Tibial nerve (tissue), 4 donors: Measurements from ENCODE around the gene MYLIP. TPM values are rescaled to one million over a fixed set of nuclear protein-coding genes. Genes with fewer than 3 reads are reported as not detected.

Experiments
- DNase-seq, 2 donors: peaks; one replicate each; pipeline ENCODE4 v3.0.0-alpha.2; 2019; ENCODE audit warnings: low spot score in 2 of 2
- H3K27ac ChIP-seq, 4 donors: fragments of 200-600 bp; sonication (generic) in 3 of 4; one replicate each; pipeline ENCODE4 v1.5.1; 2017 to 2019; ENCODE audit warnings: mild to moderate bottlenecking in 1 of 4
- H3K27me3 ChIP-seq, 2 donors: fragments of 200-600 bp; sonication (generic) in 1 of 2; one replicate each; pipeline versions ENCODE4 v1.5.1 to v1.6.0; 2017 to 2019
- H3K36me3 ChIP-seq, 3 donors: fragments of 200-600 bp; sonication (generic); one replicate each; pipeline ENCODE4 v1.5.1; 2018 to 2019
- H3K4me1 ChIP-seq, 4 donors: fragments of 200-600 bp; sonication (generic) in 3 of 4; one replicate each; pipeline ENCODE4 v1.5.1; 2017 to 2019
- H3K4me3 ChIP-seq, 4 donors: fragments of 200-600 bp; sonication (generic) in 3 of 4; one replicate each; pipeline ENCODE4 v1.5.1; 2017 to 2019; ENCODE audit warnings: mild to moderate bottlenecking in 1 of 4, moderate library complexity in 1 of 4
- H3K9me3 ChIP-seq, 4 donors: fragments of 200-600 bp; sonication (generic) in 3 of 4; one replicate each; pipeline ENCODE4 v1.5.1; 2017 to 2019
- CTCF ChIP-seq, 5 experiments: fragments of 200-600 bp in 3 of 5; fragments of 450-650 bp in 2 of 5; sonication (generic) in 3 of 5; IDR thresholded peaks; one replicate each; pipeline ENCODE4 v1.5.1; 2016 to 2019; ENCODE audit warnings: antibody characterized with exemption in 5 of 5, mild to moderate bottlenecking in 3 of 5, moderate library complexity in 2 of 5
- EP300 ChIP-seq, 2 donors: sonication (generic); formaldehyde crosslinking; IDR thresholded peaks; one replicate each; pipeline ENCODE4 v1.6.1; 2017; ENCODE audit warnings: antibody characterized with exemption in 2 of 2, mild to moderate bottlenecking in 1 of 2
- POLR2A ChIP-seq, 2 donors: fragments of 450-650 bp; IDR thresholded peaks; one replicate each; pipeline ENCODE4 v1.6.1; 2017; ENCODE audit warnings: antibody characterized with exemption in 2 of 2, mild to moderate bottlenecking in 2 of 2, moderate library complexity in 2 of 2
- WGBS, 2 donors: methylation state at CpG; one replicate each; pipeline ENCODE4 v1.1.5; 2018; 5-methylcytosine and 5-hydroxymethylcytosine counted together
- total RNA-seq, 4 donors: library from RNA; depleted of rRNA; stranded (reverse); fragments of >200 nt; gene quantifications; one replicate each; pipeline ENCODE4 v1.1.0, GENCODE V29; 2016

Gene MYLIP
- total RNA-seq, 4 donors from 2014 or later = 23.4 to 43.3 (median 29.7) TPM

GRCh38 chr6:16146028-16146427 is 17.1 kb downstream of the MYLIP start:
- Histone ChIP-seq H3K27me3 (no peaks in the 10 kb centered on the region), H3K36me3 (peaks cover 13 to 89% (median 27%) of the 10 kb centered on the region in 3 donors), H3K4me3 (no peak overlapping the region), H3K9me3 (no peaks in the 10 kb centered on the region), H3K4me1 (peaks cover 0 to 17% (median 6%) of the 10 kb centered on the region in 4 donors), H3K27ac (no peak overlapping the region)
- no peak for DNase-seq
- no peak for TF ChIP-seq POLR2A (IDR thresholded peaks at IDR 0.05)
- TF ChIP-seq CTCF (IDR thresholded peaks at IDR 0.05) = no peak
- TF ChIP-seq EP300 (IDR thresholded peaks at IDR 0.05) = no peak
- 75% methylated on average over 4 of the region's 4 CpGs for WGBS, 2 donors

- no peaks in the 10 kb centered on the region for H3K9me3 ChIP-seq
- H3K36me3 ChIP-seq = peaks cover 13 to 90% (median 27%) of the 10 kb centered on the region in 3 donors
- DNase-seq = no peak
- H3K27ac ChIP-seq = no peak overlapping the region
- no peak overlapping the region for H3K4me3 ChIP-seq
- WGBS, 2 donors = 57 to 67% methylated on average over 8 of the region's 8 CpGs
- TF ChIP-seq EP300 (IDR thresholded peaks at IDR 0.05) (no peak), CTCF (IDR thresholded peaks at IDR 0.05) (no peak), POLR2A (IDR thresholded peaks at IDR 0.05) (no peak)
- H3K4me1 ChIP-seq = peaks cover 0 to 17% (median 6%) of the 10 kb centered on the region in 4 donors
- H3K27me3 ChIP-seq = no peaks in the 10 kb centered on the region
Measured at GRCh38 chr6:16146527-16146955, 17.7 kb downstream of the MYLIP start.

- H3K36me3 ChIP-seq = peaks cover 6 to 77% (median 19%) of the 10 kb centered on the region in 3 donors
- H3K9me3 ChIP-seq = no peaks in the 10 kb centered on the region
- peaks cover 0 to 23% (median 6%) of the 10 kb centered on the region in 4 donors for H3K4me1 ChIP-seq
- 72 to 80% methylated on average over 2 of the region's 2 CpGs for WGBS, 2 donors
- TF ChIP-seq POLR2A (IDR thresholded peaks at IDR 0.05) = no peak
- no peak for TF ChIP-seq EP300 (IDR thresholded peaks at IDR 0.05)
- no peak for TF ChIP-seq CTCF (IDR thresholded peaks at IDR 0.05)
- DNase-seq = no peak
- H3K4me3 ChIP-seq = no peak overlapping the region
- H3K27ac ChIP-seq = no peak overlapping the region
- H3K27me3 ChIP-seq = no peaks in the 10 kb centered on the region
Measured at GRCh38 chr6:16148498-16148897, 19.6 kb downstream of the MYLIP start.

- DNase-seq = no peak
- TF ChIP-seq EP300 (IDR thresholded peaks at IDR 0.05) (no peak), CTCF (IDR thresholded peaks at IDR 0.05) (no peak), POLR2A (IDR thresholded peaks at IDR 0.05) (no peak)
- Histone ChIP-seq H3K27me3 (no peaks in the 10 kb centered on the region), H3K27ac (no peak overlapping the region), H3K4me1 (peaks cover 0 to 31% (median 6%) of the 10 kb centered on the region in 4 donors), H3K4me3 (no peak overlapping the region), H3K9me3 (no peaks in the 10 kb centered on the region), H3K36me3 (peaks cover 2 to 73% (median 12%) of the 10 kb centered on the region in 3 donors)
- 94 to 97% methylated on average over 2 of the region's 2 CpGs for WGBS, 2 donors
Measured at GRCh38 chr6:16149305-16149704, 20.4 kb downstream of the MYLIP start.

GRCh38 chr6:16150098-16150497 is 21.2 kb downstream of the MYLIP start:
- Histone ChIP-seq H3K4me3 (no peak overlapping the region), H3K36me3 (peaks cover 2 to 70% (median 8%) of the 10 kb centered on the region in 3 donors), H3K27me3 (no peaks in the 10 kb centered on the region), H3K27ac (no peak overlapping the region), H3K4me1 (peaks cover 0 to 37% (median 6%) of the 10 kb centered on the region in 4 donors), H3K9me3 (no peaks in the 10 kb centered on the region)
- no peak for DNase-seq
- WGBS, 2 donors = 94 to 95% methylated on average over 7 of the region's 7 CpGs
- TF ChIP-seq EP300 (IDR thresholded peaks at IDR 0.05) (no peak), CTCF (IDR thresholded peaks at IDR 0.05) (no peak), POLR2A (IDR thresholded peaks at IDR 0.05) (no peak)
